HG03565 (cell line): Measurements from ENCODE around the gene SORCS2.

Experiments
- ATAC-seq: cut with Tn5 transposase; IDR thresholded peaks from one replicate; pipeline ENCODE4 v1.9.1; 2021; ENCODE audit warnings: mild to moderate bottlenecking, moderate library complexity; ENCODE audit not compliant: unreplicated experiment

SORCS2 gene

DNA sequence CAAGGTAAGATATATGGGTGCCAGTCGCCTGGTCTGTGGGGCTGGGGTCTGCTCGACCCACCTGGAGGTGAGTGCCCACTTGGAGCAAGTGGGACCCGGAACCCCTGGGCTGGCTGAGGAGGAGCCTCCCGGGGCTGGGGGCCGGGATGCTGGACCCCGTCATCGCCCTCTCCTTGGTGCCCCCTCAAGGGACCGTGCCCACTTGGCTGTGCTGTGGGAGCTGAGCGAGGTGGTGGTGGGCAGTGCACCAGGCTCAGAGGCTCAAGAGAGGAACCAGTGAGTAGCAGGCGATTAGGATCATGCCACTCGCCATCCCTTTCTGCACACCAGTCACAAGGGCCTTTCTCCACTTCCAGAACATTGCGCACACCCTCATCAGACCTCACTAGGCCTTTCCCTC, 446.2 kb downstream of the SORCS2 start:
- ATAC-seq, result no peak

DNA sequence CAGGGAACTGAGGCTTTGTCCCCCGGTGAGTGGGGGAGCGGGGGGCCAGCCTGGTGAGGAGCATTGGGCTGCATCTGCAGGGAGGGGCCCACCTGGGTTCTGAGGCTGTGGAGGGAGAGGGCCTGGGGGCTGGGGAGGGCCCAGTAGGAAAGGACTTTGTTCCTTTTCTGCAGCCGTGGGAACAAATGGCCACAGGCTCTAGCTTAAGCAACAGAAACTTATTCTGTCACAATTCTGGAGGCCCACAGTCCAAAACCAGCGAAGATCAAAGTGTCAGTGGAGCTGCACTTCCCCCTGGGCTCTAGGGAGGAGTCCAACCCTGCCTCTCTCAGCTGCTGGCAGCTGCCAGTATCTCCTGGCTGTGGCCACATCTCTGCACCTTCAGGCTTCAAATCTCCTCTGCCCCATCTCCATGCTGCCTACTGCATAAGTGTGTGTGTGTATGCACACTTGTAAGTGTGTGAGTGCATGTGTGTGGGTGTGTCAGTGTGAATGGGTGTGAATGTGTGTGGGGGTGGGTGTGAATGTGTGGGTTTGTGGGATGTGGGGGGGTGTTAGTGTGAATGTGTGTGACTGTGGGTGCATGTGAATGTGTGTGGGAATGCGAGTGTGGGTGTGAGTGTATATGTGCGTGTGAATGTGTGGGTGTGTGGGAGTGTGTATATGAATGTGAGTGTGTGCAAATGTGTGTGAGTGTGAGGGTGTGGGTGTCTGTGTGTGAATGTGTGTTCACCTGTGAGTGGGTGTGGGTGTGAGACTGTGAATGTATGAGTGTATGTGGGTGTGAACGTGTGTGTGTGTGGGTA, 446.8 kb downstream of the SORCS2 start:
- no peak for ATAC-seq

DNA sequence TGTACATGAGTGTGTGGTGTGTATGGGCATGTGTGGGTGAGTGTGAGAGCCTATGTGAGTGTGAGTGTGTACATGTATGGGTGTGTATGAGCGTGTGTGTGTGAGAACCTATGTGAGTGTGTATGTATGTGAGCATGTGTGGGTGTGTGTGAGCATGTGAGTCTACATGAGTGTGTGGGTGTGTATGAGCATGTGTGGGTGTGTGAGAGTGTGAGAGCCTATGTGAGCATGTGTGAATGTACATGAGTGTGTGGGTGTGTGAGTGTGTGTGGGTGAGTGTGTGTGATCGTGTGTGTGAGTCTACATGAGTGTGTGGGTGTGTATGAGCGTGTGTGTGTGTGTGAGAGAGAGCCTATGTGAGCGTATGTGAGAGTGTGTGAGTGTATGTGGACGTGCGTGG, 447.8 kb downstream of the SORCS2 start:
- ATAC-seq, result no peak

DNA sequence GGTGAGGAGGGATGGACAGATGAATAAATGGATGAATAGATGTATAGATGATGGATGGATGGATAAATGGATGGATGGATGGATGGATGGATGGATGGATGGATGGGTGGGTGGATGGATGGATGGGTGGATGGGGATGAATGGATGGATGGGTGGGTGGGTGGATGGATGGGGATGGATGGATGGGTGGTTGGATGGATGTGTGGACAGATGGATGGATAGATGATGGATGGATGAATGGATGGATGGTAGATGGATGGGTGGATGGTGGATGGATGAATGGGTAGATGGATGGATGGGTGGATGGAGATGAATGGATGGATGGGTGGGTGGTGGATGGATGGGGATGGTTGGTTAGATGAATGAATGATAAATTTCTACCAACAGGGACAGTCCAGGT, 449.4 kb downstream of the SORCS2 start:
- no peak for ATAC-seq

DNA sequence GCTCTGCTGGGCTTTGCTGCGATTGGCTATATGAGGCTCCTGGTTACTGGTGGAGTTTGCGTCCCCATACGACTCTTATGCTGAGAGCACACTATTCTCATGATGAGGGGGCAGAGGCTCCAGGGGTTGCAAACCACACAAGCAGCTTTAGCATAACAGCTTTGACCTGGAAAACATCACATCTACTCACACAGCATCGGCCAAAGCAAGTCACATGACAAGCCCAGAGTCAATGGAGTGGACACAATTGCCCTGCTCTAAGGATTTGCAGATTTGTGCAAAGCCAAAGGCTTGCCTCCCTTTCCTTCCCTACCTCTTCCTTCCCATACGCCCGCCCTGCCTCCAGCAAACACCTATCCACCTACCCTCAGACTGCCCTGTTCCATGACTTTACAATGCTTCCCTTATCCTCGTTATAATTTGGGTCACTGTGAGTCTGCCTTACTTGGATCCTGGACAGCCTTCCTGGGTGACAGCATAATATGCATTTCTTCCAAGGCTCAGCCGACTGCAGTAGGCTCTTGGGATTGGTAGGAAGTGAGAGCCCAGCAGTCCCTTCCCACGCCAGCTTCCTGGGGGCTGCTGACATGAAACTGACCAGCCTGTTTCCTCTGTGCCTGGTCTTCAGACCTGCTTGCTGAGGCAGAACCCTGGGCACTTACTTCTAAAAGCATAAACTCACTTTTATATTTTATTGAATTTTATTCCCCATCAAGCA, 450.6 kb downstream of the SORCS2 start:
- no peak for ATAC-seq

DNA sequence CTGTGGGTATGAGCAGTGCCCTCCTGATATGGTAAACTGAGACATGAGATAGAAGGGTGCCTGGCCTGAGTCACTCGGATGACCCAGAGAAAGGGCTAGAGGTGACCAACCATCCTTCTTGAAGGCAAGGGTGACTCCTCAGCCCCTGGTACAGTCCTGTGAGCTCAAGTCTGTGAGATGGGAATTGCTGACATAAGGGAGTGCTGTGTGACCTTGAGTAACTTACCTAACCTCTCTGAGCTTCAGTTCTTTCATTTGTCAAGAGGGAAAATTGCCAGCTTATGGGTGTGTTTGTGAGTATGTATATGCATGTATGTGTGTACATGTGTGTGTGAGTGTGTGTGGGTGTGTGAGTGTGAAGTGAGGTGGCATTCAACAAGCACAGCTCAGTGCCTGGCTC, 452.8 kb downstream of the SORCS2 start:
- ATAC-seq, result no peak

DNA sequence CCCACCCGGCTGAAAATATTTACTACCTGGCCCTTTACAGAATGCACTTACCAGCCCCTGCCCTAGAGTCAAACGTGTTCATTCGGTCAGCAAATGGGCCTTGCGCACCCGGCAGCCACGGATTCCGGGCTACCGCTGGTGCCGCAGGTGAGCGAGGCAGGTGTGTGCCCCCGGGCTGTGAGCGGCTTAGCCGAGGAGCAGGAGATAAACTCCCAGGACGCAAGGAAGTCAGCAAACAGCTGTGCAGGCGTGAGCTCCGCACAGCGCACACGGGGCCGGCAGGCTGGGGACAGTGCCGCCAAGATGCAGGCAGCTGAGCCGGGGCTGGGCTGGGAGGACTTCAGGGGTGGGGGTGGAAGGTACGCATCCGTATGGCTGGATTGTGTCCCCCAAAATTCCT, 453.6 kb downstream of the SORCS2 start:
- ATAC-seq, result no peak

DNA sequence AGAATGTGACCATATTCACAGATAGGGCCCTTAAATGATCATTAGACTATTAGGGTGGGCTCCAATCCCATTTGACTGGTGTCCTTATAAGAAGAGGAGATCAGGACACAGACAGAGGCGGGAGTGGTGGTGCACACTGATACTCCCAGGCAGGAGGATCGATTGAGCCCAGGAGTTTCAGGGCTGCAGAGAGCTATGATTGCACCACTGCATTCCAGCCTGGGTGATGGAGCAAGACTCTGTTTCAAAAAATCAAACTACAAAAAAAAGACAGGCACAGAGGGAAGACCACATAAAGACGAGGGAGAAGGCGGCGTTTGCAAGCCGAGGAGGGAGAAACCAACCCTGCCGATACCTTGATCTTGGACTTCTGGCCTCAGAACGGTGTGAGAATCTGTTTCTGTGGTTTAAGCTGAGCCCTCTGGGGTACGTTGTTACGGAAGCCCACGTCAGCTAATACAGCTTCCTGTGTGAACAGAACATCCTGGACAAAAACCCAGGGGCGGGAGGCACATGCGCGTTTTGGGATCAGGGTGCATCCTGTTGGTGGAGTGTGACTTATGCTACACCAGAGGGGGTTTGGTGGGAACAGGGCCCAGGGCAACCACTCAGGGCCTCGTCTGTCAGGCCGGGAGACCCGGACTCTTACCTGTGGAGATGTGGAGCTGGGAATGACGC, 454.2 kb downstream of the SORCS2 start:
- no peak for ATAC-seq

DNA sequence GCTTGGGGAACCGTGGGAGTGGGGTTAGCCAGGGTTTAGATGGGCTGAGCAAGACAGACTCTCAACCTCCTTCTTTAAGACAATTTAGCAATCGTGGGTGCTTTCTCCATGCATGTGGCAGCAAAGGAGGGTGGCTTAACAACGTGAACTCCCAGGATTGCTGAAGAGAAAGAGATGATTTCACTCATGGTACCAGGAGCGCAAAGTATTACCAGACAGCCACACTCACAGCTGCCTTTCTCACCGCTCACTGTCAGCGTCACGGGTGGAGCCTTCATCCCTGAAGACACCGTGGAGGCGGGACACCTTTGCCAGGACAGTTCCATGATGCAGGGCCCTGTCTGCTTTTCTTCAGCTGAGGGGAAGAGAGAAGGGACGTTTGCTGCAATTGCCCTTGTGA, 454.8 kb downstream of the SORCS2 start:
- ATAC-seq, result no peak

DNA sequence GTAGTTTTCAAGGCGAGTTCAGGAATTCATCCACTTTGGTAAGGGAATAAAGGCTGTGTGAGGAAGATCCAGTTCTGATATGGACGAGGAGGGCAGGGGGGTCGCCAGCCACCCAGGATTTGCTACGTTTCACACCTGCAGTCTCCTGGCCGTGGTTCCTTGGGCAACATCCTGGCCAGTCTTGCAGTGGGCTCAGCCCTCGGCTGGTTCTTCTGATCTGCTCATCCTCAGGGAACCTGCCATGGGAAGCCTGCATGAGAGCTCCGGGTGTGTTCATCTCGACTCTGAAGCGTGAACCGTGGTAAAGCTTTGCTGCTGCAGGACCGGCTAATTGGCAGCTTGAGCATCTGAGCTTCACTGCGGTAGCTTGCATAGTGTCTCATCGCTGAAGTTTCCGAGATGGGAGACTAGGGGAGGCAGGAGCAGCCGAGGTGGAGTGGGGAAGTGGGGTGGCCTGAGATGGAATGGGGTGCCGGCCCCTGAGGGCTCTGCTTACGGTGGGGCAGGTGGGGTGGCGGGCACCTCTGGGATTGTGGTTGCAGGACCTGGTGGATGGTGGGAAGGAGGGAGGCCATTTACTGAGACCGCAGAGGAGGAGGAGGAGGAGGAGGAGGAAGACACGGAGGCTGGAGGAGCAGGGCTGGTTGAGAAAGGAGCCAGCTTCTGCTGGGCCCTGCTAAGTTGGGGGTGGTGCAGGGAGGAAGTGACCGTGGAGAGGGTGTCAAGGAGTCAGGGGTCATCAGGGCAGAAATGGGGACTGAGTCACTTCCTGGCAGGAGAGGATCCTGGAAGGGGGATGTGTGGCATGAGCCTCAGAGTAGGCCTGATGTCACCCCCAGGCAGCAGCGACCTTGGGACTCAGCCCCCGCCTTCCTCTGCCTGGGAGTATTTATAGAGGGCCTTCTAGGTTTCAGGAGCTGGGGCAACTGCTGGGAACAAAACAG, 455.5 kb downstream of the SORCS2 start:
- ATAC-seq, result no peak

DNA sequence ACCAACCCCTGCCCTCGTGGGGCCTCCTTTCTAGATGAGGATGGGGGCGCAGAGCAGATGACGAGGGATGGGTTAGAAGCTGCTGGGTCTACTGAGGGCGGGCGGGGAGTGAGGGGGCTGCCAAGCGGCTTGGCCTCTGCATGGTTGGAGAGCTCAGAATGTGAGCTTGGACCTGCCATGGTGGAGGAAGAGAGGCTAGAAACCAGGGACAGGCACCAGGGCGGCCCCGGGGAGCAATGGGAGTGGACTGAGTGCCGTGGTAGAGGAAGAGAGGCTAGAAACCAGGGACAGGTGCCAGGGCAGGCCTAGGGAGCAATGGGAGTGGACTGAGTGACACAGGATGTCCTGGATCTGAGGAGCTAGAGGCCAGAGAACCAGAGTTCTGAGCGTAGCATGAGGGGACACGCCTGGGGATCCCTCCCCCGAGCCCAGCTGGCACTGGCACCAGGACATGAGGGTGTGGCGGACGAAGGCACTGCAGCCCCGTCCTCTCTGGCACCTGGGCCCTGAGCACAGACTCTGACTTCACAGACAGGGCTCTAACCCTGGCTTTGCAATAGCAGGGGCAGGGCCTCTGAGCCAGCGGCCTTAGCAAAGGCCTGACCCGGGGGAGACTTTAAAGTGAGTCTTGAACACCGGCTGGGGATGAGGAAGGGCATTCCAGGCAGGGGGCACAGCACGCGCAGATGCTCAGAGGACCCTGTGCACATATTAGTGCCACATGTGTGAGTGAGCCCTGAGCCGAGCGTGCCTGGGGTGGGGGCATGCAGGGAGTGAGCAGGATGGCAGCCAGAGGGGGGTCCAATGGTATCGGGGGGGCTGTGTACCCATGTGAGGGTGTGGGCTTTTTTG, 456.4 kb downstream of the SORCS2 start:
- ATAC-seq, result no peak

DNA sequence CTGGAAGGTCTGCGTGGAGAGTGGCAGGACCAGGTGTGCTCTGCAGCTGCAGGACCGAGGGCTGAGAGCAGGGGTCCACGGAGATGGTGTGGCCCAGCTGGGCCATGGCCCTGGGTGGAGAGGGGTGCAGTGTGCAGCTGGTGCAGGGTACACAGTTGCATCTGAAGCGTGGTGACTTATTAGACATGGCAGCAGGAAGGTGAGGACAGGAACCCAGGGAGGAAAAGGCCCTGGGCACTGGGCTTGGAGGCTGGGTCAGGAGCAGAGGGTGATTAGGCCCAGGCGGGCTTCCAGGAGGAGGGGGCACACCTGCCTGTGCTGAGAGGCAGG, 457.0 kb downstream of the SORCS2 start:
- no peak for ATAC-seq

DNA sequence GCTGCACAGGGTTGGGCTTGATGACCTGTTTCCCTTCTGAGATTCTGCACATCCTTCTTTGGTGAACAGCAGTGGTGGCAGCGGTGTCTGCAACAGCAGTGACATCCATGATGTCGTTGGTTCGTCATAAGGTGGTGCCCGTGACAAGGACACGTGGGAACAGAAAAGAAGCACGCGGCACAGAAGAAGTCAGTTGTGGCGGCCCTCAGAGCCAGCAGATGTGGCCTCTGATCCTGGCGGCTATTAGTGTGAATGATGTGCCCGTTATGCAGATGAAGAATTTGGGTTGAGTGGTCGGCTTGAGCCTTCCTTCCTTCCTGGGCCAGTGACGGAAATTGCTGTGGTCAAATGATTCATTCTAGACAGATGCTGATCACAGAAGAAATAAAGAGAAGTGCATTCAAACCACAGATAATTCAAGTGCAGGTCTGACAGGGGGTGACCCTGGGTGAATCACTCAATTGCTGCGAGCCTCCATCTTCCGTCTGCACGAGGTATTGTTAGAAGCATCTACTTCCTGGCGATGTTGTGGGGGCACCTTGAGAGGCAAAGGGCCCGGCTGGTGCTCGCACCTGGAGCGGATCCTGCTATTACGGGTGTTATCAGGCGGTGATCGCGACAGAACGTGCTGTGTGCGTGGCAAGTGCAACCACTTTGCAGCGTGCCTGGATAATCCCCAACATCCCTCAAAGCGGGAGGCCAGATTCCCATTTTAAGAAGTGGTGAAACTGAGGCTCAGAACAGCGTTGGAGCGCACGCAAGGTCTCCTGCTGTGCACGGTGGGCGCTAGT, 457.6 kb downstream of the SORCS2 start:
- no peak for ATAC-seq

DNA sequence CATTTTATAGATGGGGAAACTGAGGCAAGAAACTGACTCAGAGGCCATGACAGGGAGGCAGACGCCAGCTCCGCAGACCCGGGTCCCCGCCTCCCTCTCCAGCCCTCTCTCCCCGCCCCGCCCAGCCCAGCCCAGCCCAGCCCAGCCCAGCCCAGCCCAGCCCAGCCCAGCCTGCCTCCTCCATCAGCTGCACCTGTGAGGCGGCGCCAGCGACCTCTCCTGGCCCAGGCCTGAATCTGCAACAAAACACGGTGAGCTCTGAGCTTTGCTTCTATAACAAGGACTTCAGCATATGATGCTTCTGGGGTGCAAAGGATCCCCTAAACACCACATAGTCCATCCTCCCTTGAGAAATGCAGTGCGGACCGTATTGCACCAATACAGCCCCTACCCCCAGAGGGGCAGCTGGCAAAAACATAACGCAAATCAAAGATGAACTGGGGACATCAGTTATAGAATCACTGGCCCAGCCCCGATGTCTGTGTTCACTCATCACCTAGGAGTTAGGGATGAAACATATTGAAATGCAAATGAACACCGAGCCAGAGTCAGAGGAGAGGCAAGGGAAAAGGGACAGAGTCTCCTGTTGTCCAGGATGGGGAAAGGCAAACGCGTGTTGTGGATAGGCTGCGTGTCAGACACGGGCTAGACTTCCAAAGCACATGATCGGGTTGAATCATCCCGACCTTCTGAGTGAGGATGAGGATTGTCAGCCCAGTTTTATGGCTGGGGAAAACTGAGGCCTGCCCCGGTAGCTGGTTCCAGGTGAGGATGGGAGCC, 458.5 kb downstream of the SORCS2 start:
- no peak for ATAC-seq

DNA sequence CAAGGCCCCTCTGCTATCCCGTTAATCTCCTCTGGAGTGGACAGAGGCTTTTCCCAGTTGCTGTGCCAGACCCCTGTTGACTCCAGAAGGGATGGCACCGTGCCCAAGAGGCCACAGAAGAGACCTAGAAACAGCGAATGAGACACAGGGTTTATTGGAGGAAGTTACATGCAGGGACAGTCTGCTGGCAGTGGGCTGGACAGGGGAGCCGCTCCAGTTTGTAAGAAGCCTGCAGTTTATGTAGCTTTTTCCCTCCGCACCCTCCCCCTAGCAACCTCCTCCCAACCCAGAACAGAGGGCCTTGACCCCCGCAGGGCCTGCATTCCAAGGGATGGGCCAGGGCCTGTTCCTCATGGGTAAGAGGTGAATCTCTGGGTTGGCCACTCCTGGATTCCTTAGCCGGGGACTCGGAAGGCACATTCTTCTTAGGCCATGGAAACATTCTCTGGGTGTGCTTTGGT, 459.2 kb downstream of the SORCS2 start:
- no peak for ATAC-seq

DNA sequence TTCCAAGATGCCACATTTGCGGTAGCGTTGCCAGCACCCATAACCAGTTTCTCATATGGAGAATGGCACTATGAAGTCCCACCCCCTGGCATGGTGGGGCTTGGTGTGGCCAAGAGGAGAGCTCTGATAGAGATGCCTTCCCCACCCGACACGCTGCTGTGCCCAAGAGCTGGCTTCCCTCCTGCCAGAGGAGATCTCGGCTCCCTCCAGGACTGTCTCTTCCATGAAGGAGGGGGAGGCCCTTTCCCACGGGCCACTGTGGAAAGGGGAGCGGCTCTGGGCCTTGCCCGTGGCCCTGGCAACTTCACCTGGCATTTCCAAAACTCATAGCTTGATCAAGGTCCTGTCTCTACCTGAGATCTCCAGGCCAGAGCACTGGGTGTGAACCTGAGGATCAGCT, 459.7 kb downstream of the SORCS2 start:
- ATAC-seq, result no peak

DNA sequence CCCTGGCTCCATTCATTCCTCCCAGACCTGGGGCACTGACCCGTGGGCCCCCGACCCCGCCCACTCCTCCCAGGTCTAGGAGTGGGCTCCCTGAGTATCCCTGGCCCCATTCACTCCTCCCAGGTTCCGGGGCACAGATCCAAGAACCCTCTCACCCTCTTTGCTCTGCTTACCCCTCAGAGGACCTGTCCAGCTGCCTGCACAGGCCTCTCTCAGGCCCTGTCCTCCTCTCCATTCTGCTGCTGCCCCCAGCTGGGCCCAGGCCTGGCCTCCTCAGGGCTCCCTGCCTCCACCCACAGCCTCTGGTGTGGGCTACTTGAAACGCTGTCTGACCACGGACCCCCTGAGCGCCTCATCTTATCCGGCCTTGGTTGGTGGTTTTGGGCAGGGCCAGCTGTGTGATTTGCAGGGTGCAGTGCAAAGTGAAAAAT, 460.1 kb downstream of the SORCS2 start:
- ATAC-seq, result no peak

DNA sequence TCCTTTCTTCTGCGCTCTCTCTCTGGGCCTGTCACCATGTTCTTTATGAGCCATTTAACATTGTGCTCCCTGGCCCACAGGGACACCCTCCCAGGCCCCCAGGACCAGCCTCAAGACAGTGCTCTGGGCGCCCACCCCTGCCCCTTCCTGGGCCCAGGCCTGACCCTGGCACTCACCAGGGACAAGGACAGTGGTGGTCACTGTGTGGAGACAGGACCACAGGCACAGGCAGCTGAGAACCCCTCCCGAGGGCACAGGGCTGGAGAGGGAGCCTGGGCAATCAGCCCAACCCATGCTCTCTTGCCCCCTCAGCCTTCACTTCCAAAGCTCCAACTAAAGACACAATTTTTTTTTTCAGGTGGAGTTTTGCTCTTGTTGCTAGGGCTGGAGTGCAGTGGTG, 460.6 kb downstream of the SORCS2 start:
- no peak for ATAC-seq
